ENCODE measurements around the gene ZNF438.

DNA sequence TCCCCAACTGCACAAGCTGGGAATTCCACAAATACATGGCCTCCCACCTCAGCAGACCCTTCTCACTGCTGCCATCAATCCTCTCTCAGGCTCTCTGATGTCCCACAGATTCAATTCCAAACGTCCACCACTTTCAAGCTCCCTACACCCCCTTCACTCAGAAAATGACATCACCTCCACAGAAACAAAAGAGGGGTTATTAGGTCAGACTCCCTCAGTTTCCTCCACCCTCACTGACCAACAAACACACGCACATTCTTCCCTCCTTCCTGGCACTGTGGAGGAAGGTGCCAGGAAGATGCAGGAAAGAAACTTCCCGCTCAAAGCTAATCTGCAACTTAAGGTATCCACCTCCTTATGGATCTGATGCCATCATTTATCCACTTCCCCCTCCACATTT is 18.3 kb downstream of the ZNF438 start:
- TF ChIP-seq, protein P1, sequence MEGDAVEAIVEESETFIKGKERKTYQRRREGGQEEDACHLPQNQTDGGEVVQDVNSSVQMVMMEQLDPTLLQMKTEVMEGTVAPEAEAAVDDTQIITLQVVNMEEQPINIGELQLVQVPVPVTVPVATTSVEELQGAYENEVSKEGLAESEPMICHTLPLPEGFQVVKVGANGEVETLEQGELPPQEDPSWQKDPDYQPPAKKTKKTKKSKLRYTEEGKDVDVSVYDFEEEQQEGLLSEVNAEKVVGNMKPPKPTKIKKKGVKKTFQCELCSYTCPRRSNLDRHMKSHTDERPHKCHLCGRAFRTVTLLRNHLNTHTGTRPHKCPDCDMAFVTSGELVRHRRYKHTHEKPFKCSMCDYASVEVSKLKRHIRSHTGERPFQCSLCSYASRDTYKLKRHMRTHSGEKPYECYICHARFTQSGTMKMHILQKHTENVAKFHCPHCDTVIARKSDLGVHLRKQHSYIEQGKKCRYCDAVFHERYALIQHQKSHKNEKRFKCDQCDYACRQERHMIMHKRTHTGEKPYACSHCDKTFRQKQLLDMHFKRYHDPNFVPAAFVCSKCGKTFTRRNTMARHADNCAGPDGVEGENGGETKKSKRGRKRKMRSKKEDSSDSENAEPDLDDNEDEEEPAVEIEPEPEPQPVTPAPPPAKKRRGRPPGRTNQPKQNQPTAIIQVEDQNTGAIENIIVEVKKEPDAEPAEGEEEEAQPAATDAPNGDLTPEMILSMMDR (IDR thresholded peaks at IDR 0.05): no peak
- no peak for TF ChIP-seq POLR2A (IDR thresholded peaks at IDR 0.05)
